ENCODE results near the gene FGFBP1. TPM values are rescaled to one million over a fixed set of nuclear protein-coding genes. Genes with fewer than 3 reads are reported as not detected.

FGFBP1 gene
- total and polyA plus RNA-seq, 2 of the 4 experiments (the other 2 are of a cell fraction) = under 0.01 TPM; not detected in 1

DNA sequence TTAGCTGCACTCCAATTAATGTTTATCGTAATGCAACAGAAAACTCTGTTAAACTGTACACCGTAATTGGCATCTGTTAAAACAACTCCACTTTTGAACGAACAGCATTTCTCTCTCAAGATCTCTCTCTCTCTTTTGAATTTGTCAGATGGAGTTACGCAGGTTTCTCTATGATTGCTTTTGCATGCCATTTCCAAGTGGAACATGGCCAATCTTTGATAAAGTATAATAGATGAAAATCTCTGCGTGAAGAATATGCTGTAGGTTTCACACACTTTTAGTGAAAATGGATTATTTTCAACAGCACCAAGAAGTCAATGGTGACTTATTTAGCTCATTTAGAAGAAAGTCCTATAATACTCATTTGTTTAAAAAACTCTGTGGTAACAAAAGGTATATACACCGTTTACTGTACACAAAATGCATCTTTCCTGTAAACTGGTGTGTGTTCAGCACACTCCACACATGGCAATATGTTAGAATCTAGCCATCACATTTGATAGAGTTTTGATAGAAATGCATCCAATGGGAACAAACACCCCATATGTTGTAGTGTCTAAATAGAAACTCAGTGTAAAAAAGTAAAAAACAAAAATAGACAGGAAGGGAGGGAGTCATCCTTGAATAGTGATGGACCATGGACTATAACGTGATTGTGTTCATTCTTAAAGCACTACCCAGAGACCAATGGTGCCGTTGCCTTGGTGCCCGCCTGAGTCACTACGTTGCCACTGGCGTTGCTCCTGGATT, 30.2 kb upstream of the FGFBP1 start:
- H3K9me1 ChIP-seq (ENCODE audit: insufficient read depth, low read length) = no peaks in the 10 kb centered on the region
- DNase-seq = no peak
- no peaks in the 10 kb centered on the region for H3K36me3 ChIP-seq (ENCODE audit: control insufficient read depth, insufficient read depth, low read length)
- in situ Hi-C loops (cut with MboI; ENCODE audit: low sequenced_read_pairs) (no loop called here), dilution Hi-C loops (cut with HindIII; ENCODE audit: low sequenced_read_pairs, unreplicated experiment) (no loop called here), intact Hi-C loops (cut with micrococcal nuclease) (no loop called here)
- no CpG with 5 or more reads among the region's 11 CpGs for WGBS, 2 experiments (ENCODE audit: extremely low coverage in 2 of 2, insufficient read length in 1 of 2)
- H2BK15ac ChIP-seq (ENCODE audit: low read depth, low read length) = no peak overlapping the region
- H3K14ac ChIP-seq (replicated peaks; ENCODE audit: low read depth, low read length) = no peak overlapping the region
- no peak overlapping the region for H2AK5ac ChIP-seq (ENCODE audit: low read depth, low read length)
- H3K4me2 ChIP-seq (ENCODE audit: low read depth, low read length) = no peak overlapping the region
- H3K4me1 ChIP-seq (ENCODE audit: control insufficient read depth, insufficient read depth, low read length) = no peaks in the 10 kb centered on the region
- H2BK5ac ChIP-seq (ENCODE audit: low read depth, low read length, poor library complexity, severe bottlenecking) = no peak overlapping the region
- H4K91ac ChIP-seq (ENCODE audit: insufficient read depth, low read depth, low read length) = no peak overlapping the region
- no peak overlapping the region for H2AK9ac ChIP-seq (replicated peaks; ENCODE audit: low read depth, low read length, poor library complexity)
- H2BK20ac ChIP-seq (ENCODE audit: low read depth, low read length) = no peak overlapping the region
- no peak overlapping the region for H3K23ac ChIP-seq (ENCODE audit: low read depth, low read length)
- H4K5ac ChIP-seq (ENCODE audit: low read depth, low read length) = no peak overlapping the region
- ChIA-PET POLR2A (ENCODE audit: unreplicated experiment) (no interaction called here), CTCF (no interaction called here)
- no peak overlapping the region for H3K56ac ChIP-seq (ENCODE audit: extremely low read depth, insufficient read depth, low read length)
- no peak overlapping the region for H3K9ac ChIP-seq (ENCODE audit: low read depth, low read length)
- H3K9me3 ChIP-seq (ENCODE audit: control insufficient read depth, insufficient read depth, low read length) = 0 out of 2 replicates have a peak, but pooled peaks cover 1% of the 10 kb centered on the region
- no peak overlapping the region for H3K4ac ChIP-seq (ENCODE audit: low read depth, low read length)
- no peak overlapping the region for H4K8ac ChIP-seq (ENCODE audit: low read depth in 2 of 2, low read length in 2 of 2)
- BruUV-seq (replicated peaks) = no TSS peak
- ATAC-seq (ENCODE audit: low read depth) = no peak
- H3K27ac ChIP-seq (ENCODE audit: insufficient read depth, low read length) = no peak overlapping the region
- no peak for TF ChIP-seq CEBPB (IDR thresholded peaks at IDR 0.05; ENCODE audit: low read depth, low read length)
- no peak for TF ChIP-seq RFX5 (IDR thresholded peaks at IDR 0.05; ENCODE audit: low read depth, low read length)
- no peak for TF ChIP-seq NFE2L2 (IDR thresholded peaks at IDR 0.05; ENCODE audit: low read depth, low read length)
- TF ChIP-seq MXI1 (IDR thresholded peaks at IDR 0.05; ENCODE audit: borderline replicate concordance, low read depth, low read length) = no peak
- peaks cover 32% of the 10 kb centered on the region for H3K27me3 ChIP-seq (ENCODE audit: control insufficient read depth, insufficient read depth, low read length)
- H3K79me1 ChIP-seq (ENCODE audit: low read depth in 1 of 2, low read length in 2 of 2) = no peaks in the 10 kb centered on the region
- H2BK120ac ChIP-seq (ENCODE audit: low read depth, low read length) = no peak overlapping the region
- no peak overlapping the region for H2AFZ ChIP-seq (replicated peaks; ENCODE audit: low read length, poor library complexity)
- H3K18ac ChIP-seq (ENCODE audit: low read depth, low read length) = no peak overlapping the region
- no peaks in the 10 kb centered on the region for H4K20me1 ChIP-seq (ENCODE audit: insufficient read depth, low read length)
- no peak overlapping the region for H3K4me3 ChIP-seq (ENCODE audit: insufficient read depth, low read depth, low read length)

Data from IMR-90 (cell line).